ENCODE measurements around the gene PARP8. TPM values are rescaled to one million over a fixed set of nuclear protein-coding genes. Genes with fewer than 3 reads are reported as not detected.

Gene PARP8
- total and polyA plus RNA-seq, 9 of the 15 experiments (the other 6 are each of a cell fraction or from before 2014, with no cell fraction given), result 0.03 to 0.31 TPM; not detected in 7

DNA sequence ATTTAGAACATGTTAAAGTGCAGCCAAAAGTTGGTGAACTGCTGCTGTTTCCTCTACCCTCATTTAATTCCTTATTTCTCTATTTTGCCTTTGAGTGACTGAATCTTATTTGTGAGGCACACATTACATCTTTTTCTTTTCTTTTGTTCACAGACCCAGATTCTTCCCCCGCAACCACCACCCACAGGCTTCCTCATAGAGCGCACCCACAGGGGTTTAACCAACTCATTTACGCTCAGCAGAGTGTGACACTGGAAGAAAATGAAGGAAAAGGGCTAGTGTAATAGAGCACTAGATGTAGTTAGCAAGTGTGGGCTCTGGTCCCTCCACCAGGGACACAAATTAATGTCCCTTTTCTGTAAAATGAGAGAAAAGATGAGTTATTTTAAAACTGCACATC is 200.7 kb downstream of the PARP8 start:
- Histone ChIP-seq H3K4me3 (no peak overlapping the region), H3K79me2 (ENCODE audit: control insufficient read depth, insufficient read depth, low read length) (no peaks in the 10 kb centered on the region), H3K36me3 (ENCODE audit: control insufficient read depth, insufficient read depth, low read length) (no peaks in the 10 kb centered on the region), H3K9me1 (ENCODE audit: control insufficient read depth, insufficient read depth, low read length) (no peaks in the 10 kb centered on the region), H3K27me3 (ENCODE audit: control insufficient read depth in 2 of 2, insufficient read depth in 2 of 2, low read length in 2 of 2) (no peaks in the 10 kb centered on the region), H3K9ac (ENCODE audit: insufficient read depth in 1 of 2, low read depth in 2 of 2, low read length in 2 of 2) (no peak overlapping the region), H3K4me1 (replicated peaks in 1 of 2; ENCODE audit: control insufficient read depth in 2 of 2, insufficient read depth in 2 of 2, low read length in 2 of 2) (no peaks in the 10 kb centered on the region), H3K27ac (ENCODE audit: extremely low read depth, low read depth, low read length) (no peak overlapping the region), H4K20me1 (replicated peaks; ENCODE audit: control insufficient read depth, insufficient read depth, low read length) (no peaks in the 10 kb centered on the region), H3K4me2 (ENCODE audit: insufficient read depth, low read length) (no peak overlapping the region), H2AFZ (ENCODE audit: low read depth, low read length) (no peak overlapping the region), H3K9me3 (replicated peaks; ENCODE audit: control insufficient read depth, insufficient read depth, low read depth, low read length) (no peaks in the 10 kb centered on the region)
- CTCF ChIA-PET (ENCODE audit: low intra/inter-chr PET ratio), result no interaction called here
- TF ChIP-seq RBM22 (IDR thresholded peaks at IDR 0.05; ENCODE audit: low read depth, low read length, poor library complexity, severe bottlenecking) (no peak), ARID2 (IDR thresholded peaks at IDR 0.05) (no peak), XRCC3 (IDR thresholded peaks at IDR 0.05) (no peak), ZFX (CRISPR knock-in tag; IDR thresholded peaks at IDR 0.05) (no peak), CXXC5 (CRISPR knock-in tag; IDR thresholded peaks at IDR 0.05) (no peak), NCOR1 (IDR thresholded peaks at IDR 0.05) (no peak)
- TF ChIP-seq, protein P1, sequence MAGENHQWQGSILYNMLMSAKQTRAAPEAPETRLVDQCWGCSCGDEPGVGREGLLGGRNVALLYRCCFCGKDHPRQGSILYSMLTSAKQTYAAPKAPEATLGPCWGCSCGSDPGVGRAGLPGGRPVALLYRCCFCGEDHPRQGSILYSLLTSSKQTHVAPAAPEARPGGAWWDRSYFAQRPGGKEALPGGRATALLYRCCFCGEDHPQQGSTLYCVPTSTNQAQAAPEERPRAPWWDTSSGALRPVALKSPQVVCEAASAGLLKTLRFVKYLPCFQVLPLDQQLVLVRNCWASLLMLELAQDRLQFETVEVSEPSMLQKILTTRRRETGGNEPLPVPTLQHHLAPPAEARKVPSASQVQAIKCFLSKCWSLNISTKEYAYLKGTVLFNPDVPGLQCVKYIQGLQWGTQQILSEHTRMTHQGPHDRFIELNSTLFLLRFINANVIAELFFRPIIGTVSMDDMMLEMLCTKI (IDR thresholded peaks at IDR 0.05; ENCODE audit: partially characterized antibody), result no peak
- TF ChIP-seq, protein P2, sequence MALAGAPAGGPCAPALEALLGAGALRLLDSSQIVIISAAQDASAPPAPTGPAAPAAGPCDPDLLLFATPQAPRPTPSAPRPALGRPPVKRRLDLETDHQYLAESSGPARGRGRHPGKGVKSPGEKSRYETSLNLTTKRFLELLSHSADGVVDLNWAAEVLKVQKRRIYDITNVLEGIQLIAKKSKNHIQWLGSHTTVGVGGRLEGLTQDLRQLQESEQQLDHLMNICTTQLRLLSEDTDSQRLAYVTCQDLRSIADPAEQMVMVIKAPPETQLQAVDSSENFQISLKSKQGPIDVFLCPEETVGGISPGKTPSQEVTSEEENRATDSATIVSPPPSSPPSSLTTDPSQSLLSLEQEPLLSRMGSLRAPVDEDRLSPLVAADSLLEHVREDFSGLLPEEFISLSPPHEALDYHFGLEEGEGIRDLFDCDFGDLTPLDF (CRISPR knock-in tag; IDR thresholded peaks at IDR 0.05), result no peak
- TF ChIP-seq, protein P3, sequence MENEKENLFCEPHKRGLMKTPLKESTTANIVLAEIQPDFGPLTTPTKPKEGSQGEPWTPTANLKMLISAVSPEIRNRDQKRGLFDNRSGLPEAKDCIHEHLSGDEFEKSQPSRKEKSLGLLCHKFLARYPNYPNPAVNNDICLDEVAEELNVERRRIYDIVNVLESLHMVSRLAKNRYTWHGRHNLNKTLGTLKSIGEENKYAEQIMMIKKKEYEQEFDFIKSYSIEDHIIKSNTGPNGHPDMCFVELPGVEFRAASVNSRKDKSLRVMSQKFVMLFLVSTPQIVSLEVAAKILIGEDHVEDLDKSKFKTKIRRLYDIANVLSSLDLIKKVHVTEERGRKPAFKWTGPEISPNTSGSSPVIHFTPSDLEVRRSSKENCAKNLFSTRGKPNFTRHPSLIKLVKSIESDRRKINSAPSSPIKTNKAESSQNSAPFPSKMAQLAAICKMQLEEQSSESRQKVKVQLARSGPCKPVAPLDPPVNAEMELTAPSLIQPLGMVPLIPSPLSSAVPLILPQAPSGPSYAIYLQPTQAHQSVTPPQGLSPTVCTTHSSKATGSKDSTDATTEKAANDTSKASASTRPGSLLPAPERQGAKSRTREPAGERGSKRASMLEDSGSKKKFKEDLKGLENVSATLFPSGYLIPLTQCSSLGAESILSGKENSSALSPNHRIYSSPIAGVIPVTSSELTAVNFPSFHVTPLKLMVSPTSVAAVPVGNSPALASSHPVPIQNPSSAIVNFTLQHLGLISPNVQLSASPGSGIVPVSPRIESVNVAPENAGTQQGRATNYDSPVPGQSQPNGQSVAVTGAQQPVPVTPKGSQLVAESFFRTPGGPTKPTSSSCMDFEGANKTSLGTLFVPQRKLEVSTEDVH (IDR thresholded peaks at IDR 0.05; ENCODE audit: low read depth, partially characterized antibody), result no peak
- TF ChIP-seq, protein P4, sequence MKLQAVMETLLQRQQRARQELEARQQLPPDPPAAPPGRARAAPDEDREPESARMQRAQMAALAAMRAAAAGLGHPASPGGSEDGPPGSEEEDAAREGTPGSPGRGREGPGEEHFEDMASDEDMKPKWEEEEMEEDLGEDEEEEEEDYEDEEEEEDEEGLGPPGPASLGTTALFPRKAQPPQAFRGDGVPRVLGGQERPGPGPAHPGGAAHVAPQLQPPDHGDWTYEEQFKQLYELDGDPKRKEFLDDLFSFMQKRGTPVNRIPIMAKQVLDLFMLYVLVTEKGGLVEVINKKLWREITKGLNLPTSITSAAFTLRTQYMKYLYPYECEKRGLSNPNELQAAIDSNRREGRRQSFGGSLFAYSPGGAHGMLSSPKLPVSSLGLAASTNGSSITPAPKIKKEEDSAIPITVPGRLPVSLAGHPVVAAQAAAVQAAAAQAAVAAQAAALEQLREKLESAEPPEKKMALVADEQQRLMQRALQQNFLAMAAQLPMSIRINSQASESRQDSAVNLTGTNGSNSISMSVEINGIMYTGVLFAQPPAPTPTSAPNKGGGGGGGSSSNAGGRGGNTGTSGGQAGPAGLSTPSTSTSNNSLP (IDR thresholded peaks at IDR 0.05; ENCODE audit: borderline replicate concordance, low read depth, low read length), result no peak
- no TSS peak for BruUV-seq (replicated peaks)
- DNase-seq (ENCODE audit: extremely low read depth in 1 of 4, low spot score in 3 of 4), result no peak
- WGBS (ENCODE audit: insufficient coverage, low coverage, missing lambda C conversion rate), result 2% methylated on average over 3 of the region's 3 CpGs
- in situ Hi-C loops (cut with MboI), result no loop called here
- intact Hi-C loops (cut with micrococcal nuclease), result no loop called here
- POLR2A ChIA-PET, result no interaction called here
- FAIRE-seq, result no peak
- ATAC-seq, result no peak
